A673 (cell line): ENCODE data around the gene DKK1. TPM values are rescaled to one million over a fixed set of nuclear protein-coding genes. Genes with fewer than 3 reads are reported as not detected.

Source experiments
- Bru-seq: library from RNA; stranded (reverse); fragments of 400-500 nt; gene quantifications from one replicate; lab custom pipeline; 2021; lab: Mats Ljungman, UMichigan
- BruChase-seq, 2 experiments: library from RNA; stranded (reverse); fragments of 400-500 nt; gene quantifications; one replicate each; lab custom pipeline; 2021; lab: Mats Ljungman, UMichigan
- BruUV-seq: library from RNA; stranded (reverse); fragments of 400-500 nt; replicated peaks from 2 replicates; lab custom pipeline; 2021; lab: Mats Ljungman, UMichigan
- CTCF ChIA-PET: fragments of 300-600 bp; sonication (Branson Sonifier 250); formaldehyde crosslinking; loops from one replicate; lab custom pipeline; 2022; ENCODE audit warnings: antibody characterized with exemption; lab: Charles Lee
- POLR2A ChIA-PET: fragments of 300-600 bp; sonication (Branson Sonifier 250); formaldehyde crosslinking; loops from one replicate; lab custom pipeline; 2022; ENCODE audit warnings: antibody characterized with exemption; ENCODE audit not compliant: low non-redundant PET; lab: Charles Lee
- DNase-seq: peaks from one replicate; pipeline ENCODE4 v3.0.0-alpha.2; 2015; ENCODE audit warnings: low spot score
- H3K27ac ChIP-seq: fragments of 200-600 bp; sonication (generic); 2 replicates; pipeline ENCODE4 v1.5.1; 2016; ENCODE audit warnings: mixed run types, low read depth, mild to moderate bottlenecking, mixed read lengths, antibody characterized with exemption, low read length; ENCODE audit not compliant: poor library complexity, severe bottlenecking
- H3K27me3 ChIP-seq: fragments of 200-600 bp; sonication (generic); replicated peaks from 2 replicates; pipeline ENCODE4 v1.6.1; 2017; ENCODE audit warnings: mixed run types, low read depth, mild to moderate bottlenecking, mixed read lengths, antibody characterized with exemption, low read length; ENCODE audit not compliant: insufficient read depth, poor library complexity
- H3K36me3 ChIP-seq: fragments of 200-600 bp; sonication (generic); 2 replicates; pipeline ENCODE4 v1.6.1; 2016; ENCODE audit warnings: mixed run types, mild to moderate bottlenecking, mixed read lengths, antibody characterized with exemption, low read length; ENCODE audit not compliant: insufficient read depth, poor library complexity, severe bottlenecking
- H3K4me1 ChIP-seq: fragments of 200-600 bp; sonication (generic); 2 replicates; pipeline ENCODE4 v1.6.1; 2017; ENCODE audit warnings: mixed run types, mild to moderate bottlenecking, mixed read lengths, antibody characterized with exemption, low read length; ENCODE audit not compliant: insufficient read depth, poor library complexity, severe bottlenecking
- H3K4me3 ChIP-seq: fragments of 200-600 bp; sonication (generic); 2 replicates; pipeline ENCODE4 v1.5.1; 2016; ENCODE audit warnings: low read depth, mixed run types, mild to moderate bottlenecking, mixed read lengths, low read length; ENCODE audit not compliant: poor library complexity, severe bottlenecking
- H3K9me3 ChIP-seq: fragments of 200-600 bp; sonication (generic); 2 replicates; pipeline ENCODE4 v1.6.1; 2016; ENCODE audit warnings: mixed run types, low read depth, mild to moderate bottlenecking, mixed read lengths, antibody characterized with exemption, low read length; ENCODE audit not compliant: poor library complexity, severe bottlenecking
- CTCF ChIP-seq: fragments of 300-800, 200-600 bp; sonication (generic); conservative IDR thresholded peaks from 2 replicates; pipeline ENCODE4 v1.5.1; 2017; ENCODE audit warnings: low read depth, mild to moderate bottlenecking, antibody characterized with exemption, low read length, moderate library complexity, mixed read lengths
- EZH2 ChIP-seq: fragments of 200-600 bp; sonication (generic); IDR thresholded peaks from 2 replicates; pipeline ENCODE4 v1.6.1; 2017; ENCODE audit warnings: borderline replicate concordance, low read depth, mild to moderate bottlenecking, mixed read lengths, antibody characterized with exemption, low read length; ENCODE audit not compliant: poor library complexity, severe bottlenecking
- intact Hi-C: fragments of 100-400 bp; cut with micrococcal nuclease; formaldehyde crosslinking; loops from one replicate; pipeline ENCODE4 v1.10.0; 2022; ENCODE audit not compliant: unreplicated experiment
- long read RNA-seq: library from polyadenylated mRNA; stranded (forward); transcript quantifications from one replicate; pipeline ENCODE4 v2.0.0, GENCODE V29; 2022
- total RNA-seq: library from RNA; stranded (reverse); gene quantifications from 2 replicates; pipeline ENCODE4 v1.2.3, GENCODE V29; 2021

The DKK1 gene, protein sequence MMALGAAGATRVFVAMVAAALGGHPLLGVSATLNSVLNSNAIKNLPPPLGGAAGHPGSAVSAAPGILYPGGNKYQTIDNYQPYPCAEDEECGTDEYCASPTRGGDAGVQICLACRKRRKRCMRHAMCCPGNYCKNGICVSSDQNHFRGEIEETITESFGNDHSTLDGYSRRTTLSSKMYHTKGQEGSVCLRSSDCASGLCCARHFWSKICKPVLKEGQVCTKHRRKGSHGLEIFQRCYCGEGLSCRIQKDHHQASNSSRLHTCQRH
- total RNA-seq (0.28 and 1.3 TPM in 2 replicates), Bru-seq, nascent RNA (percentile 30 among the genes with signal in this experiment), BruChase-seq, experiment 1, labeled RNA remaining after a 2-hour chase (percentile 40 among the genes with signal in this experiment), BruChase-seq, experiment 2, labeled RNA remaining after a 6-hour chase (percentile 38 among the genes with signal in this experiment)
- long read RNA-seq: 0 reads

DNA sequence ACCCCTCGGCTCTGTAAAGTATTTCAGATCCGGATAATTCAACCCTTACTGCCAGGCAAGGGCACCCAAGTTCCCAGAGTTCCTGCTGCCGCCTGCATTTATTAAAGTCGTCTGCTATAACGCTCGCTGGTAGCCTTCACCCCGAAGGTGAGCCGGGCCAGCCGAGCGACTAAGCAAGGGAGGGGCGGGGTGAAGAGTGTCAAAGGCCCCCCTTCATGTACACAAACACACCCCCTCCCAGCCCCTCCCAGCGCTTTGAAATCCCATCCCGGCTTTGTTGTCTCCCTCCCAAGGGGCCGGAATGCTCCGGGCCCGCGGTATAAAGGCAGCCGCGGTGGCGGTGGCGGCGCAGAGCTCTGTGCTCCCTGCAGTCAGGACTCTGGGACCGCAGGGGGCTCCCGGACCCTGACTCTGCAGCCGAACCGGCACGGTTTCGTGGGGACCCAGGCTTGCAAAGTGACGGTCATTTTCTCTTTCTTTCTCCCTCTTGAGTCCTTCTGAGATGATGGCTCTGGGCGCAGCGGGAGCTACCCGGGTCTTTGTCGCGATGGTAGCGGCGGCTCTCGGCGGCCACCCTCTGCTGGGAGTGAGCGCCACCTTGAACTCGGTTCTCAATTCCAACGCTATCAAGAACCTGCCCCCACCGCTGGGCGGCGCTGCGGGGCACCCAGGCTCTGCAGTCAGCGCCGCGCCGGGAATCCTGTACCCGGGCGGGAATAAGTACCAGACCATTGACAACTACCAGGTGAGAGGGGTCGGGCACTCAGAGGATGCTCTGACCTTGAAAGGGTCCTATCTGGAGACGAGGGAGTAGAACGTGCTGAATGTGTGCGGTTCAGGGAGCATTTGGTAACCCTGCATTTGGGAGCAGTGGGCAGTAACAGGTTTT is at the start of gene DKK1:
Gene DKK1, plus strand, starts transcription at position 349 of the 889 bp plus-strand sequence. Its CDS starts 154 bp downstream, at position 503.
- ChIA-PET POLR2A (no interaction called here), CTCF (no interaction called here)
- peak; percentile 77 for DNase-seq
- no peaks in the 10 kb centered on the region for H3K36me3 ChIP-seq
- H3K27me3 ChIP-seq: peaks cover 59% of the 10 kb centered on the region
- H3K9me3 ChIP-seq: no peaks in the 10 kb centered on the region
- intact Hi-C loops: no loop called here
- H3K4me1 ChIP-seq: peaks cover 4% of the 10 kb centered on the region
- TF ChIP-seq EZH2 (no peak), CTCF (peak; percentile 83)
- H3K4me3 ChIP-seq: peak within 1 kb of the TSS; percentile 57
- BruUV-seq: no TSS peak
- no peak within 1 kb of the TSS for H3K27ac ChIP-seq

DNA sequence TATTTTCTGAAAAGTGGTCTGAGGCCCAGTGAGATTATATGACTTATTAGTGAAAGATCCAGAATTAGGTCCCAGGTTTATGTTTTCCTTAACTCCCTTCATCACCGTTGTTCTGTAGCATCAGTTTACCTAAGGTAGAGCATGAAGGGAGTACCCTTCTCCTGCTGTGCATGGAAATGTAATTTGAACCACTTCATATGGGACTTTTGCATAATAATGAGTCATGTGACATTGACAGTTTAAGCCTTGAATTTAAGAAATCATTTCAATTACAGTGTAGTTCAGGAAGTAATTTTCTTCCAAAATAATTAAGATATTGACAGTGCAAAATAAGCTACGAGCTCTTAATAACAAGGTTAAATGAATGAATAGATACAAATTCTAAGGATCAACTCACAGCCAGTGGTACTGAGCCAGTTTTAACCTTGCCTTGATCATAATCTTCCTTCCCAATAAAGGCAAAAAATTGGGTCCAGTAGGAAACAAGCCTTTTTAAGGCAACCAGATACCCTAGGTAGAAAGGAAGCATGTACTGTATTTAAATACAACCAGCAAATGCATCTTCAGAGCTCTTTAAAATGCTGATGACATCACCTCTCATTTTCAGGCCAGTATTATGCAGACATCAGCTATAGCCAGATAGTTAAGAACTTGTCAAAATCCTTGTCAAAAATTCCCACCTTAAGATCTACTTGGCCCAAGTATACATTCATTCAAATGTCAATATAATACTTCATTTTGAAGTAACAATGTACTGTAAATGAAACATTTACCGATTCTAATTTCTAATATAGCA is 48.8 kb upstream of the DKK1 start:
- DNase-seq: no peak
- CTCF ChIA-PET: no interaction called here
- no peaks in the 10 kb centered on the region for H3K4me1 ChIP-seq
- no peak overlapping the region for H3K4me3 ChIP-seq
- H3K9me3 ChIP-seq: no peaks in the 10 kb centered on the region
- no peaks in the 10 kb centered on the region for H3K36me3 ChIP-seq
- intact Hi-C loops: no loop called here
- H3K27me3 ChIP-seq: peaks cover 3% of the 10 kb centered on the region
- no peak for TF ChIP-seq EZH2
- no peak for TF ChIP-seq CTCF
- POLR2A ChIA-PET: no interaction called here
- H3K27ac ChIP-seq: no peak overlapping the region
- BruUV-seq: no TSS peak

DNA sequence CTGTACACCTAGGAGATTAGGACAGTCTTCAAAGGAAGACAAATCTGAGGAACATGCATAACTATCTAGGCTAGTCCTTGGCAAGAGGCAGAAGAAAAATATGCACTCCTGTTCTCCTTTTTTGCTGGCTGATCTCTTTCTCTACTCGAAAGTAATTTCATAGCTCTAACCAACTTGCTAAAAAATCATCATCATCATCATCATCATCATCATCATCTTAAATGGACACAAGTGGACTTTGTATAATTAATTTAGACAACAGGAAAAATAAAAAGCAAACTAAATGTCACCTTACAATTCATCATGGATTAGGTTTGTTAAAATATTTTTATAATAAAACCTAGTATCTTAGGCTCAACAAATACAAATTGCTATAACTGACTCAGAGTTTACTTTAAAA is 47.2 kb upstream of the DKK1 start:
- DNase-seq: no peak
- no peaks in the 10 kb centered on the region for H3K9me3 ChIP-seq
- no TSS peak for BruUV-seq
- no peaks in the 10 kb centered on the region for H3K36me3 ChIP-seq
- ChIA-PET CTCF (no interaction called here), POLR2A (no interaction called here)
- intact Hi-C loops: no loop called here
- no peaks in the 10 kb centered on the region for H3K4me1 ChIP-seq
- no peak overlapping the region for H3K4me3 ChIP-seq
- no peak for TF ChIP-seq EZH2
- TF ChIP-seq CTCF: no peak
- H3K27me3 ChIP-seq: peaks cover 3% of the 10 kb centered on the region
- H3K27ac ChIP-seq: no peak overlapping the region
